H1 (cell line): ENCODE measurements around the gene PARS2. TPM values are rescaled to one million over a fixed set of nuclear protein-coding genes. Genes with fewer than 3 reads are reported as not detected.

ENCODE experiments used
- CTCF ChIA-PET: fragments of 300-600 bp; sonication (Branson Sonifier 250); formaldehyde crosslinking; loops from one replicate; lab custom pipeline; 2021; ENCODE audit not compliant: partially characterized antibody; lab: Charles Lee
- POLR2A ChIA-PET: fragments of 300-600 bp; sonication (Branson Sonifier 250); formaldehyde crosslinking; loops from one replicate; lab custom pipeline; 2021; ENCODE audit warnings: inconsistent platforms; ENCODE audit not compliant: partially characterized antibody; lab: Charles Lee
- DNase-seq, 2 experiments: peaks; one replicate each; pipeline versions ENCODE4 v3.0.0 to v3.0.0-alpha.2; 2010 to 2022; ENCODE audit warnings: low spot score in 2 of 2, low read depth in 1 of 2, mixed read lengths in 1 of 2
- FAIRE-seq: peaks from 2 replicates; lab custom pipeline; 2011; peaks lifted over from hg19 to GRCh38; lab: Jason Lieb, UNC
- H2AFZ ChIP-seq: 2 replicates; pipeline ENCODE4 v1.8.1; 2012; ENCODE audit warnings: low read length, inconsistent platforms
- H2AK5ac ChIP-seq: 2 replicates; pipeline ENCODE4 v1.6.1; 2013; ENCODE audit warnings: low read depth, low read length
- H2BK120ac ChIP-seq: replicated peaks from 2 replicates; pipeline ENCODE3; 2013; ENCODE audit warnings: low read depth, low read length, inconsistent platforms
- H2BK12ac ChIP-seq: 2 replicates; pipeline ENCODE4 v1.6.1; 2013; ENCODE audit warnings: low read depth, low read length
- H2BK15ac ChIP-seq: 2 replicates; pipeline ENCODE4 v1.6.1; 2013; ENCODE audit warnings: low read length
- H2BK20ac ChIP-seq: 2 replicates; pipeline ENCODE4 v1.6.1; 2013; ENCODE audit warnings: low read length
- H2BK5ac ChIP-seq: 2 replicates; pipeline ENCODE4 v1.6.1; 2013; ENCODE audit warnings: low read depth, low read length
- H3K14ac ChIP-seq: 2 replicates; pipeline ENCODE4 v1.6.1; 2013; ENCODE audit warnings: inconsistent platforms; ENCODE audit not compliant: insufficient read length
- H3K18ac ChIP-seq: 2 replicates; pipeline ENCODE4 v1.6.1; 2013; ENCODE audit warnings: low read length; ENCODE audit errors: extremely low read depth
- H3K23ac ChIP-seq: 2 replicates; pipeline ENCODE4 v1.6.1; 2013; ENCODE audit warnings: inconsistent platforms; ENCODE audit not compliant: insufficient read length
- H3K23me2 ChIP-seq: 2 replicates; pipeline ENCODE4 v1.6.1; 2013; ENCODE audit warnings: low read depth, low read length
- H3K27ac ChIP-seq: 2 replicates; pipeline ENCODE4 v1.6.1; 2011; ENCODE audit warnings: low read depth, low read length, inconsistent platforms
- H3K27me3 ChIP-seq, 4 experiments: replicated peaks in 1 of 4; 1 replicate in 1 of 4; 2 replicates in 3 of 4; pipeline versions ENCODE4 v1.6.1 to v1.8.1; 2011 to 2013; ENCODE audit warnings: low read length in 3 of 4, mild to moderate bottlenecking in 3 of 4, inconsistent platforms in 2 of 4, mixed read lengths in 2 of 4, moderate library complexity in 1 of 4; ENCODE audit not compliant: control insufficient read depth in 3 of 4, insufficient read depth in 3 of 4; ENCODE audit errors: extremely low read depth in 1 of 4
- H3K36me3 ChIP-seq, 4 experiments: 2 replicates each; pipeline versions ENCODE4 v1.6.1 to v1.8.1; 2011 to 2013; ENCODE audit warnings: mild to moderate bottlenecking in 4 of 4, low read length in 3 of 4, moderate library complexity in 2 of 4, control low read depth in 1 of 4, inconsistent platforms in 1 of 4; ENCODE audit not compliant: insufficient read depth in 4 of 4, control insufficient read depth in 2 of 4
- H3K4ac ChIP-seq: replicated peaks from 2 replicates; pipeline ENCODE3; 2013; ENCODE audit warnings: low read length, low read depth, mixed read lengths, inconsistent platforms; ENCODE audit not compliant: insufficient read length
- H3K4me1 ChIP-seq, 4 experiments: replicated peaks in 1 of 4; 1 replicate in 1 of 4; 2 replicates in 3 of 4; pipeline versions ENCODE4 v1.6.1 to v1.8.1; 2011 to 2013; ENCODE audit warnings: low read length in 3 of 4, inconsistent platforms in 2 of 4, mixed read lengths in 1 of 4; ENCODE audit not compliant: insufficient read depth in 4 of 4, control insufficient read depth in 3 of 4
- H3K4me2 ChIP-seq, 2 experiments: 2 replicates each; pipeline versions ENCODE4 v1.6.1 to v1.8.1; 2011 to 2013; ENCODE audit warnings: low read depth in 2 of 2, low read length in 2 of 2, control low read depth in 1 of 2, inconsistent platforms in 1 of 2, mild to moderate bottlenecking in 1 of 2; ENCODE audit not compliant: insufficient read depth in 1 of 2
- H3K4me3 ChIP-seq, 4 experiments: fragments of 200-600, 300-600 bp in 1 of 4; sonication (generic), shearing (Covaris generic), sonication (Bioruptor Twin) in 1 of 4; 2 replicates each; pipeline versions ENCODE4 v1.5.1 to v1.8.1; 2011 to 2016; ENCODE audit warnings: low read length in 4 of 4, low read depth in 3 of 4, control low read depth in 2 of 4, inconsistent platforms in 2 of 4, mild to moderate bottlenecking in 2 of 4, mixed read lengths in 1 of 4, moderate library complexity in 1 of 4; ENCODE audit not compliant: insufficient read depth in 2 of 4; ENCODE audit errors: extremely low read depth in 1 of 4
- H3K56ac ChIP-seq: replicated peaks from 2 replicates; pipeline ENCODE3; 2013; ENCODE audit warnings: low read depth, mild to moderate bottlenecking, mixed read lengths, low read length, inconsistent platforms; ENCODE audit not compliant: insufficient read length
- H3K79me1 ChIP-seq: 2 replicates; pipeline ENCODE4 v1.6.1; 2013; ENCODE audit warnings: low read depth, low read length, control low read depth
- H3K79me2 ChIP-seq, 2 experiments: 2 replicates each; pipeline versions ENCODE4 v1.6.1 to v1.8.1; 2012 to 2013; ENCODE audit warnings: low read length in 2 of 2, mild to moderate bottlenecking in 2 of 2, inconsistent platforms in 1 of 2; ENCODE audit not compliant: insufficient read depth in 2 of 2, control insufficient read depth in 1 of 2
- H3K9ac ChIP-seq, 4 experiments: replicated peaks in 1 of 4; 1 replicate in 1 of 4; 2 replicates in 3 of 4; pipeline versions ENCODE4 v1.6.1 to v1.8.1; 2011 to 2013; ENCODE audit warnings: low read depth in 3 of 4, low read length in 3 of 4, control low read depth in 2 of 4, mild to moderate bottlenecking in 2 of 4, moderate library complexity in 2 of 4, inconsistent platforms in 1 of 4; ENCODE audit errors: extremely low read depth in 1 of 4
- H3K9me3 ChIP-seq, 2 experiments: 2 replicates each; pipeline versions ENCODE4 v1.6.1 to v1.8.1; 2012 to 2013; ENCODE audit warnings: mild to moderate bottlenecking in 2 of 2, moderate library complexity in 2 of 2, control low read depth in 1 of 2, inconsistent platforms in 1 of 2, low read depth in 1 of 2, low read length in 1 of 2, mixed read lengths in 1 of 2; ENCODE audit not compliant: insufficient read depth in 2 of 2
- H4K20me1 ChIP-seq, 2 experiments: replicated peaks in 1 of 2; 2 replicates each; pipeline versions ENCODE3 to v1.8.1; 2011 to 2013; ENCODE audit warnings: inconsistent platforms in 2 of 2, low read length in 2 of 2, mild to moderate bottlenecking in 1 of 2; ENCODE audit not compliant: insufficient read depth in 2 of 2, control insufficient read depth in 1 of 2
- H4K5ac ChIP-seq: 2 replicates; pipeline ENCODE4 v1.6.1; 2013; ENCODE audit warnings: low read length, low read depth, mixed read lengths, inconsistent platforms; ENCODE audit not compliant: insufficient read length
- H4K8ac ChIP-seq: 2 replicates; pipeline ENCODE4 v1.8.0; 2013; ENCODE audit warnings: mild to moderate bottlenecking, moderate library complexity, low read length, inconsistent platforms; ENCODE audit not compliant: insufficient read depth; ENCODE audit errors: extremely low read depth
- H4K91ac ChIP-seq: replicated peaks from 2 replicates; pipeline ENCODE3; 2013; ENCODE audit warnings: low read length, mixed read lengths, inconsistent platforms; ENCODE audit not compliant: insufficient read length
- CHD1 ChIP-seq: IDR thresholded peaks from 2 replicates; pipeline ENCODE4 v1.6.1; 2012; ENCODE audit warnings: low read depth, low read length, improper control_type of control experiment
- CREB1 ChIP-seq: IDR thresholded peaks from 2 replicates; pipeline ENCODE4 v1.6.1; 2012; ENCODE audit warnings: inconsistent platforms
- POLR2AphosphoS5 ChIP-seq: IDR thresholded peaks from 2 replicates; pipeline ENCODE4 v1.6.1; 2011; ENCODE audit warnings: low read depth, low read length
- RAD21 ChIP-seq, 2 experiments: IDR thresholded peaks in 1 of 2; conservative IDR thresholded peaks in 1 of 2; 2 replicates each; pipeline ENCODE4 v1.6.1; 2011; ENCODE audit warnings: low read depth in 2 of 2, low read length in 2 of 2, improper control_type of control experiment in 1 of 2, inconsistent platforms in 1 of 2, mild to moderate bottlenecking in 1 of 2, moderate library complexity in 1 of 2
- RBBP5 ChIP-seq: IDR thresholded peaks from 2 replicates; pipeline ENCODE4 v1.7.1; 2012; ENCODE audit warnings: low read depth, mild to moderate bottlenecking, inconsistent platforms, low read length, moderate library complexity, borderline replicate concordance
- WGBS, 2 experiments: shearing (Covaris generic) in 1 of 2; methylation state at CpG; one replicate each; pipeline versions ENCODE4 v1.1.6 to v1.1.7; 2013 to 2015; ENCODE audit warnings: low lambda C conversion rate in 2 of 2, mixed read lengths in 2 of 2, inconsistent platforms in 1 of 2, low coverage in 1 of 2, missing lambda C conversion rate in 1 of 2; ENCODE audit not compliant: insufficient replicate concordance in 2 of 2, insufficient coverage in 1 of 2, insufficient read length in 1 of 2; ENCODE audit errors: extremely low coverage in 1 of 2, missing lambda C conversion rate in 1 of 2; 5-methylcytosine and 5-hydroxymethylcytosine counted together
- polyA plus RNA-seq, 7 experiments: library from polyadenylated mRNA; depleted of rRNA in 3 of 7; stranded (reverse) in 5 of 7; unstranded in 2 of 7; fragments of >200 nt in 5 of 7; fragments of 200-250 nt in 2 of 7; gene quantifications; 1 replicate in 5 of 7; 2 replicates in 1 of 7; 4 replicates in 1 of 7; pipeline versions ENCODE4 v1.2.1 to v1.2.3, GENCODE V29; 2011 to 2013; ENCODE audit warnings: missing spikeins in 2 of 7, mixed read lengths in 2 of 7
- total RNA-seq: library from RNA; stranded (reverse); fragmentation: NEBNext Ultra II Directional; extraction: Animal tissue kit (Norgen Biotek cat#: 25700); gene quantifications from 2 replicates; pipeline ENCODE4 v1.2.1, GENCODE V29; 2021
- TF ChIP-seq, protein P1 (sequence below): IDR thresholded peaks from 2 replicates; pipeline ENCODE4 v1.6.1; 2012; ENCODE audit warnings: inconsistent platforms
- TF ChIP-seq, protein P2 (sequence below): IDR thresholded peaks from 2 replicates; pipeline ENCODE4 v1.6.1; 2011; ENCODE audit warnings: low read depth, mild to moderate bottlenecking, low read length; ENCODE audit not compliant: insufficient read depth
- TF ChIP-seq, protein P3 (sequence below), 3 experiments: IDR thresholded peaks; 1 replicate in 2 of 3; 2 replicates in 1 of 3; pipeline versions ENCODE4 v1.5.1 to v1.6.1; 2011; ENCODE audit warnings: low read length in 3 of 3, mild to moderate bottlenecking in 3 of 3, inconsistent platforms in 2 of 3, low read depth in 1 of 3, moderate library complexity in 1 of 3; ENCODE audit not compliant: insufficient read depth in 1 of 3; ENCODE audit errors: control extremely low read depth in 1 of 3

PARS2 gene
- total and polyA plus RNA-seq, 2 of the 8 experiments (the other 6 are each of a cell fraction or from before 2014, with no cell fraction given), result 8.9 to 10.0 TPM

DNA sequence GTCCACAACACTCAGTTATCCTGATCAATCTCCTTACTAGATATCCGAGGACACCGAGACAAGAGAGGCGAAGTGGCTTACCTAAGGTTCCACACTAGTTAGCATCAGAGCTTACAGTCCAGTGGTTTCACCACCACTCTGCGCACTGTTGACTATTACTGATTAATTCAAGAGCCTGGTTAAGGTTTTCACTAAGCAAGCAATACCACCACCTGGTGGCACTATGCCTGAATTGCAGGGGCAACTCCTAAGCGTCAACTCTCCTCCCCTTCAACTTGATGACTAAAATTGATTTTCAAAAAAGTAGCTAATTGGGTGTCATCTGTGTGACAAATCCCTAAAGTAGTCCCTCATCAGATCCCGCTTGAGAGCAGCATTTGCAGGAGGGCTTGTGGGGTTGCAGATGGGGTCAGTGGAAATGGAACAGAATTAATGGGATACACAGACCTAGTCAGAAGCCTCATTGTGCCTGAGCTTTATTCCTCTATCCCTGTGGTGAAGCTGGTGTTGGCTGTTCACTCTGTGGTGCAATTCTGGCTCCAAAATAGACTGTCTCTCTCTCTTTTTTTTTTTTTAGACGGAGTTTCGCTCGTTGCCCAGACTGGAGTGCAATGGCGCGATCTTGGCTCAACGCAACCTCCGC is 27.7 kb upstream of the PARS2 start:
- no peaks in the 10 kb centered on the region for H3K36me3 ChIP-seq
- no peak overlapping the region for H3K27ac ChIP-seq
- H4K91ac ChIP-seq, result no peak overlapping the region
- TF ChIP-seq CHD1 (no peak), RAD21 (IDR thresholded peaks at IDR 0.05 in 1 of 2, conservative IDR thresholded peaks at IDR 0.05 in 1 of 2; ENCODE audit: low read depth in 2 of 2, low read length in 2 of 2) (peak; percentile 88 to 91), POLR2AphosphoS5 (no peak), CREB1 (no peak), RBBP5 (no peak)
- TF ChIP-seq, protein P1, sequence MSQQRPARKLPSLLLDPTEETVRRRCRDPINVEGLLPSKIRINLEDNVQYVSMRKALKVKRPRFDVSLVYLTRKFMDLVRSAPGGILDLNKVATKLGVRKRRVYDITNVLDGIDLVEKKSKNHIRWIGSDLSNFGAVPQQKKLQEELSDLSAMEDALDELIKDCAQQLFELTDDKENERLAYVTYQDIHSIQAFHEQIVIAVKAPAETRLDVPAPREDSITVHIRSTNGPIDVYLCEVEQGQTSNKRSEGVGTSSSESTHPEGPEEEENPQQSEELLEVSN, result no peak
- TF ChIP-seq, protein P2, sequence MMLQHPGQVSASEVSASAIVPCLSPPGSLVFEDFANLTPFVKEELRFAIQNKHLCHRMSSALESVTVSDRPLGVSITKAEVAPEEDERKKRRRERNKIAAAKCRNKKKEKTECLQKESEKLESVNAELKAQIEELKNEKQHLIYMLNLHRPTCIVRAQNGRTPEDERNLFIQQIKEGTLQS, result no peak
- TF ChIP-seq, protein P3, sequence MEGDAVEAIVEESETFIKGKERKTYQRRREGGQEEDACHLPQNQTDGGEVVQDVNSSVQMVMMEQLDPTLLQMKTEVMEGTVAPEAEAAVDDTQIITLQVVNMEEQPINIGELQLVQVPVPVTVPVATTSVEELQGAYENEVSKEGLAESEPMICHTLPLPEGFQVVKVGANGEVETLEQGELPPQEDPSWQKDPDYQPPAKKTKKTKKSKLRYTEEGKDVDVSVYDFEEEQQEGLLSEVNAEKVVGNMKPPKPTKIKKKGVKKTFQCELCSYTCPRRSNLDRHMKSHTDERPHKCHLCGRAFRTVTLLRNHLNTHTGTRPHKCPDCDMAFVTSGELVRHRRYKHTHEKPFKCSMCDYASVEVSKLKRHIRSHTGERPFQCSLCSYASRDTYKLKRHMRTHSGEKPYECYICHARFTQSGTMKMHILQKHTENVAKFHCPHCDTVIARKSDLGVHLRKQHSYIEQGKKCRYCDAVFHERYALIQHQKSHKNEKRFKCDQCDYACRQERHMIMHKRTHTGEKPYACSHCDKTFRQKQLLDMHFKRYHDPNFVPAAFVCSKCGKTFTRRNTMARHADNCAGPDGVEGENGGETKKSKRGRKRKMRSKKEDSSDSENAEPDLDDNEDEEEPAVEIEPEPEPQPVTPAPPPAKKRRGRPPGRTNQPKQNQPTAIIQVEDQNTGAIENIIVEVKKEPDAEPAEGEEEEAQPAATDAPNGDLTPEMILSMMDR (IDR thresholded peaks at IDR 0.05; ENCODE audit: control extremely low read depth in 1 of 3, insufficient read depth in 1 of 3, low read depth in 1 of 3, low read length in 3 of 3), result peak; percentile 62 to 86 (median 77)
- FAIRE-seq (peak; percentile 96), DNase-seq (peak in 1 of 2 experiments; percentile 94)
- H3K79me2 ChIP-seq, result no peaks in the 10 kb centered on the region
- no peak overlapping the region for H2BK20ac ChIP-seq
- WGBS, 2 experiments, result 82% methylated on average over 11 of the region's 13 CpGs; no CpG with 5 or more reads in 1 of the 2 experiments
- H3K9ac ChIP-seq, result no peak overlapping the region
- H3K9me3 ChIP-seq, result peaks cover 0 to 5% of the 10 kb centered on the region in 2 experiments; a peak in 2 of 4 replicates
- H2BK5ac ChIP-seq, result no peak overlapping the region
- H4K8ac ChIP-seq, result no peak overlapping the region
- H2BK15ac ChIP-seq, result no peak overlapping the region
- H4K5ac ChIP-seq, result no peak overlapping the region
- no peak overlapping the region for H3K4ac ChIP-seq
- POLR2A ChIA-PET, result interaction anchor here (1.0 to 1.5 kb wide), 3 partner anchors 9 to 29 kb away, joined by 3 to 4 read pairs (median 4); partner anchors contain the start of gene TTC22
- H2AK5ac ChIP-seq, result no peak overlapping the region
- peaks cover 9 to 26% (median 18%) of the 10 kb centered on the region in 4 experiments for H3K4me1 ChIP-seq
- H3K18ac ChIP-seq, result no peak overlapping the region
- no peak overlapping the region for H3K14ac ChIP-seq
- no peaks in the 10 kb centered on the region for H3K23me2 ChIP-seq
- CTCF ChIA-PET, result interaction anchor here (0.5 to 8.1 kb wide), 59 partner anchors 8 to 800 kb away, joined by 3 to 80 read pairs (median 4); partner anchors contain the start of genes ACOT11, PARS2, TTC22 and TTC4
- H3K27me3 ChIP-seq, result no peaks in the 10 kb centered on the region
- no peak overlapping the region for H3K56ac ChIP-seq
- H3K4me3 ChIP-seq, result no peak overlapping the region
- H3K79me1 ChIP-seq, result no peaks in the 10 kb centered on the region
- no peaks in the 10 kb centered on the region for H4K20me1 ChIP-seq
- no peak overlapping the region for H2AFZ ChIP-seq
- H3K4me2 ChIP-seq, result no peak overlapping the region
- no peak overlapping the region for H2BK120ac ChIP-seq
- no peak overlapping the region for H3K23ac ChIP-seq
- H2BK12ac ChIP-seq, result no peak overlapping the region
